ENCODE results near the gene MCM9.

MCM9 gene

GRCh38 chr6:118935331-118935668 lies 341 bp upstream of the MCM9 start:
- Histone ChIP-seq H2AFZ (ENCODE audit: low read depth, low read length) (peak overlapping the region; percentile 91), H3K9ac (ENCODE audit: low read length) (peak overlapping the region; percentile 70), H3K27ac (ENCODE audit: low read length) (no peak overlapping the region), H3K4me1 (ENCODE audit: low read length) (peaks cover 13% of the 10 kb centered on the region), H3K36me3 (replicated peaks; ENCODE audit: low read depth, low read length) (no peaks in the 10 kb centered on the region), H3K4me3 (ENCODE audit: low read length) (peak overlapping the region; percentile 99), H3K9me3 (ENCODE audit: insufficient read depth, low read length) (no peaks in the 10 kb centered on the region), H3K27me3 (ENCODE audit: low read depth, low read length) (no peaks in the 10 kb centered on the region), H3K4me2 (ENCODE audit: low read length) (peak overlapping the region; percentile 90), H3K79me2 (ENCODE audit: low read length) (no peaks in the 10 kb centered on the region), H4K20me1 (ENCODE audit: insufficient read depth, low read length) (no peaks in the 10 kb centered on the region)
- TF ChIP-seq, protein P1, sequence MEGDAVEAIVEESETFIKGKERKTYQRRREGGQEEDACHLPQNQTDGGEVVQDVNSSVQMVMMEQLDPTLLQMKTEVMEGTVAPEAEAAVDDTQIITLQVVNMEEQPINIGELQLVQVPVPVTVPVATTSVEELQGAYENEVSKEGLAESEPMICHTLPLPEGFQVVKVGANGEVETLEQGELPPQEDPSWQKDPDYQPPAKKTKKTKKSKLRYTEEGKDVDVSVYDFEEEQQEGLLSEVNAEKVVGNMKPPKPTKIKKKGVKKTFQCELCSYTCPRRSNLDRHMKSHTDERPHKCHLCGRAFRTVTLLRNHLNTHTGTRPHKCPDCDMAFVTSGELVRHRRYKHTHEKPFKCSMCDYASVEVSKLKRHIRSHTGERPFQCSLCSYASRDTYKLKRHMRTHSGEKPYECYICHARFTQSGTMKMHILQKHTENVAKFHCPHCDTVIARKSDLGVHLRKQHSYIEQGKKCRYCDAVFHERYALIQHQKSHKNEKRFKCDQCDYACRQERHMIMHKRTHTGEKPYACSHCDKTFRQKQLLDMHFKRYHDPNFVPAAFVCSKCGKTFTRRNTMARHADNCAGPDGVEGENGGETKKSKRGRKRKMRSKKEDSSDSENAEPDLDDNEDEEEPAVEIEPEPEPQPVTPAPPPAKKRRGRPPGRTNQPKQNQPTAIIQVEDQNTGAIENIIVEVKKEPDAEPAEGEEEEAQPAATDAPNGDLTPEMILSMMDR (IDR thresholded peaks at IDR 0.05; ENCODE audit: low read depth, low read length) = no peak
- no peak for TF ChIP-seq EZH2phosphoT487 (IDR thresholded peaks at IDR 0.05; ENCODE audit: low read depth)

GRCh38 chr6:118933855-118934460 lies 1.0 kb downstream of the MCM9 start:
- 0 out of 2 replicates have a peak overlapping the region, but pooled peaks have one; percentile 16 for H3K9ac ChIP-seq (ENCODE audit: low read length)
- peak overlapping the region; percentile 99 for H3K4me3 ChIP-seq (ENCODE audit: low read length)
- H3K36me3 ChIP-seq (replicated peaks; ENCODE audit: low read depth, low read length) = no peaks in the 10 kb centered on the region
- H3K79me2 ChIP-seq (ENCODE audit: low read length) = no peaks in the 10 kb centered on the region
- no peaks in the 10 kb centered on the region for H4K20me1 ChIP-seq (ENCODE audit: insufficient read depth, low read length)
- peak overlapping the region; percentile 58; the same call in 1 of the 2 replicates for H2AFZ ChIP-seq (ENCODE audit: low read depth, low read length)
- H3K9me3 ChIP-seq (ENCODE audit: insufficient read depth, low read length) = no peaks in the 10 kb centered on the region
- TF ChIP-seq EZH2phosphoT487 (IDR thresholded peaks at IDR 0.05; ENCODE audit: low read depth) = no peak
- TF ChIP-seq, protein P1 (IDR thresholded peaks at IDR 0.05; ENCODE audit: low read depth, low read length) = no peak
- H3K4me2 ChIP-seq (ENCODE audit: low read length) = peak overlapping the region; percentile 98
- H3K4me1 ChIP-seq (ENCODE audit: low read length) = peaks cover 13% of the 10 kb centered on the region
- no peak overlapping the region for H3K27ac ChIP-seq (ENCODE audit: low read length)
- H3K27me3 ChIP-seq (ENCODE audit: low read depth, low read length) = no peaks in the 10 kb centered on the region

GRCh38 chr6:118932421-118932820 lies 2.5 kb downstream of the MCM9 start:
- Histone ChIP-seq H3K27ac (ENCODE audit: low read length) (no peak overlapping the region), H3K4me3 (ENCODE audit: low read length) (no peak overlapping the region), H4K20me1 (ENCODE audit: insufficient read depth, low read length) (no peaks in the 10 kb centered on the region), H3K79me2 (ENCODE audit: low read length) (no peaks in the 10 kb centered on the region), H3K4me2 (ENCODE audit: low read length) (no peak overlapping the region), H3K36me3 (replicated peaks; ENCODE audit: low read depth, low read length) (no peaks in the 10 kb centered on the region), H3K4me1 (ENCODE audit: low read length) (peaks cover 13% of the 10 kb centered on the region), H2AFZ (ENCODE audit: low read depth, low read length) (no peak overlapping the region), H3K9me3 (ENCODE audit: insufficient read depth, low read length) (no peaks in the 10 kb centered on the region), H3K9ac (ENCODE audit: low read length) (no peak overlapping the region), H3K27me3 (ENCODE audit: low read depth, low read length) (no peaks in the 10 kb centered on the region)
- TF ChIP-seq EZH2phosphoT487 (IDR thresholded peaks at IDR 0.05; ENCODE audit: low read depth) = no peak
- TF ChIP-seq, protein P1 (IDR thresholded peaks at IDR 0.05; ENCODE audit: low read depth, low read length) = no peak

GRCh38 chr6:118931436-118931835 lies 3.5 kb downstream of the MCM9 start:
- TF ChIP-seq EZH2phosphoT487 (IDR thresholded peaks at IDR 0.05; ENCODE audit: low read depth) = no peak
- TF ChIP-seq, protein P1 (IDR thresholded peaks at IDR 0.05; ENCODE audit: low read depth, low read length) = no peak
- no peaks in the 10 kb centered on the region for H4K20me1 ChIP-seq (ENCODE audit: insufficient read depth, low read length)
- H3K27ac ChIP-seq (ENCODE audit: low read length) = no peak overlapping the region
- H3K79me2 ChIP-seq (ENCODE audit: low read length) = no peaks in the 10 kb centered on the region
- H3K27me3 ChIP-seq (ENCODE audit: low read depth, low read length) = no peaks in the 10 kb centered on the region
- H2AFZ ChIP-seq (ENCODE audit: low read depth, low read length) = no peak overlapping the region
- peaks cover 13% of the 10 kb centered on the region for H3K4me1 ChIP-seq (ENCODE audit: low read length)
- H3K4me3 ChIP-seq (ENCODE audit: low read length) = no peak overlapping the region
- no peak overlapping the region for H3K9ac ChIP-seq (ENCODE audit: low read length)
- no peak overlapping the region for H3K4me2 ChIP-seq (ENCODE audit: low read length)
- H3K36me3 ChIP-seq (replicated peaks; ENCODE audit: low read depth, low read length) = no peaks in the 10 kb centered on the region
- no peaks in the 10 kb centered on the region for H3K9me3 ChIP-seq (ENCODE audit: insufficient read depth, low read length)
